HG02870 (cell line): ENCODE results near the gene PROZ.

Experiments
- ATAC-seq: cut with Tn5 transposase; IDR thresholded peaks from one replicate; pipeline ENCODE4 v1.9.1; 2021; ENCODE audit warnings: mild to moderate bottlenecking, moderate library complexity; ENCODE audit not compliant: unreplicated experiment

PROZ gene

DNA sequence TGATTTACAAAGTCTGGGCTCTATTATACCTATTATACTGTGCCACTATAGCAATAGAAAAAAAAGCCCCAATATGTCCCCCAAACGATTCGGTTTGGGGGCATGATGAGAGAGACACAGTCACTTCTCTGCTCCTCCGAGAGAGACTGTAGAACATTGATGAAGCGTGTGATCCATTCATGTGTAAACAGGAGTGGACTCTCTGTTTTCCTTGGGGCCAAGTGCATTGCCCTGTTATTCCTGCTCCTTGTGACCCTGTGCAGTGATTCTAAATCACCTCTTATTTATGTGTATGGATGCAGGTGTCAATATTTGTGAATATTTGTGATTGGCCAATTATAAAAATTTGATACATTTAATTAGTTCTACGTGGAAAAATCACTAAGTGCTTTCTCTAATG, 18.9 kb upstream of the PROZ start:
- ATAC-seq, result no peak

DNA sequence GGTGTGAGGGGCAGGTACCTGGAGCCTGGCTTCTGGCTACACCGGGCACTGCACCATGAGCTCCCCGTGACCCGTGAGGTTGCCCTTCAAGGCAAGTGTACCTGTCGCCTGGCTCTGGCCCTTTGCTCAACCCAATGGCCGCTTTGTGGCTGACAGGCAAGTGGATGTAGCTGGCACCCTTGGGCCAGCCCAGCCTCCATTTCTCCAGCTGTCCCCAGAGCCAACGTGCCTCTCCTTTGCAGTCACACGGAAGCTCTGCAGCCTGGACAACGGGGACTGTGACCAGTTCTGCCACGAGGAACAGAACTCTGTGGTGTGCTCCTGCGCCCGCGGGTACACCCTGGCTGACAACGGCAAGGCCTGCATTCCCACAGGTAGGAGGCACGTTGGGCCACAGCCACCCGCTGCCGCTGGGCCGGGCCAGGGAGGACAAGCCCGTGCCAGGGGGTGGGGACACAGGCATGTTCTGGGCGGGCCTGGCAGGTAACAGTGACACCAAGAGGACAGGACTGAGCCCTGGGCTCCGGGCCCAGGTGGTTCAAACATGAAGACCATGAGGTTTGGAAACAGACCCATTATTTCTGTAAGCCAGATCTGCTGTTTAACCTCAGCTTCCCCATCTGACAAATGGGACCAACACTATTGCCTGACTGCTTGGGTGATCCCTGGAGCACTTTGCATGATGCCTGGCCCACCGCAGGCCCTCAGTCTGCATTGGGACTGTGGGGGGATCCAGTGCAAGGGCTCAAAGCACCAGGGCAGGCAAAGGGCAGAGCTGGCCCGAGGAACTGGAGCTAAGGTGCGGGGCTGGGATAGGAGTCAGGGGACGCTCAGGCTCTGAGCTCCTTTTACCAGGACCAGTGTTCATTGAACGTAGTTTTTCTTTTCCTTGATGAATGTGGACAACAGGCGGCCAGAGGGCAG, 17.5 kb upstream of the PROZ start:
- no peak for ATAC-seq

DNA sequence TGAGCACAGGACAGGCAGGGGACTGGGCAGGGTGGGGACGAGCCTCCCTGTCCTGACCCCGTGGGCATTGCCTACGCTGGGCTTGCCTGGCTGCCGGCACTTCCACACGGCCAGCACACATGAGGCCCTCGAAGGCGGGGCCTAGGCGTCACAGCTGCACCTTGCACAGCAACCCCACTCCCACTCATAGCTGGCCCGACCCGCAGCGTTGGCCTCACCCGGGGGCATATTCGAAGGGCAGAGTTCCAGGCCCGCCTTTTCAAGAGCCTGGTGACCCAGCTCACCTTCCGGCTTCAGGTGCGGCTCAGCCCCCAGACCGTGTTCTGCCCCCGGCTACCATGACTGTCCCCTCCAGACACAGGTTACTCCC, 16.9 kb upstream of the PROZ start:
- no peak for ATAC-seq

DNA sequence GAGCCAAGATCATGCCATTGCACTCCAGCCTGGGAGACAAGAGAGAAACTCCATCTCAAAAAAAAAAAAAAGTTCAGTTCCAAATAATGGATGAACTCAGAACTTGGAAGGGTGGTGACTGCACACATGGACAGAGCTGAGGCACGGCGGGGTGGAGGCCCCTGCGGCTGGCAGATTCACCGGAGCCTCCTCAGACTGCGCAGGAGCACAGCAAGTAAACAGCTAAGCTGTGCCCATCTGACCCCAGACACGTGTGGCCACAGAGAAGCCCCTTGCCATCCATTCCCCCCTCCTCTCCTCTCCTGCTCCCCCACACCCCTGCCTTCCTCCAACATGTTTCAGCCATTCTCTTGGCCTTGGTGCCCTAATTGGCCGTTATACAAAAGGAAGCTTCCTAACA, 15.6 kb upstream of the PROZ start:
- ATAC-seq, result no peak

DNA sequence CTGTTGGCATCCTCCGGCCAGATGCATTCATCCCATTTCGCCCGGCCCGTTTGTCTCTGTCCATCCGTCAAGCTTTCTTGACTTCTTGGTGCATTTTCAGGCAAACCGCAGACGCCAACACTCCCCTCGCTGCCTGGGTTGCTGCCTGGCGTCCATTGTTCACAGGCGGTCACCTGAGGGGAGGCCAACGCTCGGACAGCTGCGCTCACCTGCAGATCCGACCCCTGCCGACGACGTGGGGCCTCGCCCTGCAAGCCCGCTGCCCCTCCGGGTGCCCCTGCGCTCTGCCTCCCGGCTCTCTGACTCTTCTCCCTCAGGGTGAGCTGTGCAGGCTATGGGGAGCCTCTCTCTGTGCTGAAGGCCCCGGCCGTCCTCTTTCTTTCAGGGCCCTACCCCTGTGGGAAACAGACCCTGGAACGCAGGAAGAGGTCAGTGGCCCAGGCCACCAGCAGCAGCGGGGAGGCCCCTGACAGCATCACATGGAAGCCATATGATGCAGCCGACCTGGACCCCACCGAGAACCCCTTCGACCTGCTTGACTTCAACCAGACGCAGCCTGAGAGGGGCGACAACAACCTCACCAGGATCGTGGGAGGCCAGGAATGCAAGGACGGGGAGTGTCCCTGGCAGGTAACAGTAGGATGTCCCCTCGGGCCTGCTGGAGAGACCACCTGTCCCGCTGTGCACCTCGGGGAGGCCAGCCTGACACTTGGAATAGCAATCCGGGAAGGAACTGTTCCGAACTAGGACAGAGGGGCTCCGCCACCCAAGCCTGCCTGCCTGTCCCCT, 14.8 kb upstream of the PROZ start:
- no peak for ATAC-seq

DNA sequence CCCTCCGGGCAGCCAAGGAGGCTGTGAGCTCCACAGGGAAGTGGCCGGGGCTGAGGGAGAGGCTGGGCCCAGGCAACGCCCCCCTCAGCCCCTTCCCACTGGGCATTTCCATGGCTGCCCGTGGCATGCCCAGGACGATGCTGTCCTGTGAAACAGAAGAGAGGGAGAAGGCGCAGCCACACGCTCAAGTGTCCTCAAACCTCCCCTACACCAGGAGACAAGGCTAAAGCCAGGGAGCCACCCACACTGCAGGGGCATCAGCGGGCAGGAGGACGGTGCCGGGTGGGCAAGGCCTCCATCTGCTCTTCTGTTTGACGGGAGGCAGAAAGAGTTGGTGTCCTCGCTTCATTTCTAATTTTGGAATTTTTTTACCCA, 14.2 kb upstream of the PROZ start:
- no peak for ATAC-seq

- ATAC-seq, result no peak
Observed at GRCh38 chr13:113145496-113145895, 13.0 kb upstream of the PROZ start.

- ATAC-seq, result no peak
Observed at GRCh38 chr13:113145911-113146598, 12.4 kb upstream of the PROZ start.

GRCh38 chr13:113146750-113147149, 11.7 kb upstream of the PROZ start:
- no peak for ATAC-seq

- ATAC-seq, result no peak
Observed at GRCh38 chr13:113147206-113147605, 11.2 kb upstream of the PROZ start.

DNA sequence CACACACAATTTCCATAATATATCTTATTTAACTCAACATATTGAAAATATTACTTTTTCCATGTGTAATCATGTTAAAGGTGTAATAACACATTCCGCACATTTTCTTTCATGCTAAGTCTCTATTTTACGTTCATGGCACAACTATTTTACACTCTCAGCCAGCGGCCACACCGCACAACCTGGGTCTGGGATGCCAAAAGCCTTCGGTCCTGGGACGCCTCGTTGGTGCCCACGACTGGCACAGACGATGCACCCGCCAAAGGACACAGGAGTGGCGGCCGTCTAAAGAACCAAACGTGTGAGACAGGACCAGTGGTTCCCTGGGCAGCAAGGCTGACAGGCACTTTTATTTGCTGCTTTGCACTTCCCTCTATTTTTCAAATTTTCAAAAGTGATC, 10.0 kb upstream of the PROZ start:
- no peak for ATAC-seq

- no peak for ATAC-seq
Observed at GRCh38 chr13:113148940-113149503, 9.4 kb upstream of the PROZ start.

GRCh38 chr13:113149711-113150549, 8.5 kb upstream of the PROZ start:
- ATAC-seq, result no peak

GRCh38 chr13:113150550-113151365, 7.7 kb upstream of the PROZ start:
- ATAC-seq, result no peak

DNA sequence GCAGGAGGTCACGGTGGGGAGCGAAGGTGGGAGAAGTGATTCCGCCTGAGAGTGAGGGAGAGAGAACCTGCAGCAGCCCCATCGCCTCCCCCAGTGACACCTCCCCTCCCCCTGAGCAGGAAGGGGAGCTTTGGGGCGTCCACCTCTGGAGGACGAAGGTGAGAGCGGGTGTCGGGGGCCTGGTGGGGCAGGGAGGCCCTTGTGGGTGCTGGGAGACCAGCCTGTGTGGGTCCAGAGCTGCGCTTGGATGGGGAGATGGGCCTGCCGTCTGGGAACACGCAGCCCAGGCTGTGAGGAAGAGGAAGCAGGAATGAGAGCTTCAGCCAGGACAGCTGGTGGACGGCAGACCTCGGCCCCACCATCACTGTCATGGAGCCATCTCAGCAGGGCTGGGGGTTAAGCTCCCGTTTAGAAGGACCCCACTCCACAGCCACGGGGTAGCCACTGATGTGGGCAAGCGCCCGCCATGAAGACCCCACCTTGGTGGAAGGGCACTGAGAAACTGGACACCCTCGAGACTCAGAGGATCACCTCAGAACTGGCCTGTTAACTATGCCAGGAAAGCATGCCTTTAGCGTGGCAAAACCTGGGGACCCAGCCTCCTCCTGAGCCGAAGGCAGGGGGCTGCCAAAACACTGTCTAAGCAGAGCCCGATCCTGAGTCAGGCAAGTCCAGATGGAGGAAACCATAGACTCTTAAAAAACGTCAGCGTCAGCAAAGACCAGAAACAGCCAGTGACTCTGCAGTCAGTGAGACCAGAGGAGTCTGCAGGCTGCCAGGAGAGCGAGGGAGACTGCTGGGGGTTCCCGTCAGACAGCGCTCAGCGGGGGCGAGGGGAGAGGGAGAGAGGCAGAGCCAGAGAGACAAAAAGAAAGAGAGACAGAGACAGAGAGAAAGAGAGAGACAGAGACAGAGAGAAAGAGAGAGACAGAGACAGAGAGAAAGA, 6.4 kb upstream of the PROZ start:
- no peak for ATAC-seq

- ATAC-seq, result no peak
Observed at GRCh38 chr13:113152691-113152983, 5.8 kb upstream of the PROZ start.

DNA sequence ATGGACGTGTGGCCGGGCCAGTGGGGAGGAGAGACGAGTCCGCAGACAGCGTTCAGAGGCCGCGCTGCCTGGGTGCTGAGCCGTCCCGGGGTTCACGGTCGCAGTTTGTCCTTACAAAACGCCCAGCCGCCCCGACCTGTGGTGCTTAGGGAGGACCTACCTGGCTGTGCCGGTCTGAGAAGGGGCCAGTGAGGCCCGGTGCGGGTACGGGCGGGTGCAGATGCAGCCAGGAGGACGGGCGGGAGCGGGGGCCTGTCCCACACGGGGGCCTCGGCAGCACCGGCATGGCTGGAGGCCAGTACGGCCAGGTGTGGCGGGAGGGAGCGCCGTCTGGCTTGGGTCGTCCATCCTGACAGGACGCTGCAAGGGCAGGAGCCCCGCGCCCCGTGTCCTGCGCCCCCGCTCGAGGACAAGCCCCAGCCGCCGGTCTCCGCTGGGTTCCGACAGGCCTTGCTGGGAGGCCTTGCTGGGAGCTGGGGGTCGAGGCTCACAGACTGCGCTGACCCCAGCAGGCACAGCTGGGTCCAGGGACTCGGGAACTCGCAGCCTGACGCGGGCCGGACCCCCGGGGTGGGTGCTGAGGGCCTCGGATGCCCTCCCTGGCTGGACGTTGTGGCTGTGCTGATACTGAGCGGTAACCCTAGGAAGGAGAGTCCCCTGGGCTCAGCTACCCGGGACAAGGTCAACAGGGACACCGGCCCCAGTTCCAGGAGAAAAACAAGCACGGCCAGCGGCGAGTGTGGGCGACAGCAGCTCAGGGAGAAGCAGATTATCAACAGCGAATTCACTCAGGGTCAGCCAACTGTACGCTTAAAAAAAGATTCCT, 5.3 kb upstream of the PROZ start:
- ATAC-seq, result peak; percentile 32
